DOHH2 (cell line): ENCODE data around the gene PMIS2.

Experiments
- CTCF ChIP-seq: fragments of 200-600 bp; sonication (generic); IDR thresholded peaks from one replicate; pipeline ENCODE4 v1.5.1; 2014; ENCODE audit warnings: antibody characterized with exemption, mild to moderate bottlenecking, low read depth, low read length; ENCODE audit not compliant: poor library complexity, severe bottlenecking
- EZH2phosphoT487 ChIP-seq: fragments of 200-600 bp; sonication (generic); IDR thresholded peaks from 2 replicates; pipeline ENCODE4 v1.6.1; 2017; ENCODE audit warnings: borderline replicate concordance, mild to moderate bottlenecking, antibody characterized with exemption, low read length, moderate library complexity, mixed read lengths

- no peak for TF ChIP-seq EZH2phosphoT487
- TF ChIP-seq CTCF: no peak
Observed at GRCh38 chr19:35596366-35596999, 10.5 kb downstream of the PMIS2 start.
